HG03280 (cell line): Measurements from ENCODE around the gene NABP2.
A peak's percentile ranks its signal among the peaks of the same experiment; 100 is the strongest.
"Not testable (repeated sequence)": the region's sequence is repeated elsewhere in the genome, so short reads cannot be mapped to it uniquely, and the experiment has no call there.

Experiments used
- ATAC-seq: cut with Tn5 transposase; IDR thresholded peaks from one replicate; pipeline ENCODE4 v1.9.1; 2021; ENCODE audit warnings: mild to moderate bottlenecking, moderate library complexity; ENCODE audit not compliant: unreplicated experiment

NABP2 gene

GRCh38 chr12:56224102-56224701, at the start of gene NABP2:
NABP2 (plus strand) TSS chr12:56224342; CDS start chr12:56224857, 515 bp downstream.
- peak; percentile 81 for ATAC-seq

GRCh38 chr12:56178347-56178746, 45.8 kb upstream of the NABP2 start:
- no peak for ATAC-seq

DNA sequence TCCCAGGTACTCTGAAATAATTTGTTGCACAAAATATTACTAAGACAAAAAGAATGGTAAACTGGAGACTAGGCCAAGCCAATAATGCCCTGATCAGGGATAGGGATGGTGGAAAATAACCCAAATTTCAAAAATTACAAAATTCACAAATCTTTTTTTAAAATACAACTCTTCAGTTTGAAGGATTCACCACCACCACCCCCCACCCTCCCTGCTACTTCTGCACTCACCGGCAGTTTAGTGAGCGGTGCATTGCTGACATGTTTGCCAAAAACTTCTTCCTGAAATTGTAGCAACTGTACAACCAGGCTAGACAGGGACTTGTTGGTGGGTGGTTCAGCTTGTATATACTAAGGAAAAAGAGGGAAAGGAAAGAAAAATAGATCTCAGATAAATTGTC, 37.2 kb upstream of the NABP2 start:
- ATAC-seq = no peak

GRCh38 chr12:56188131-56188777, 35.9 kb upstream of the NABP2 start:
- no peak for ATAC-seq

GRCh38 chr12:56188778-56189098, 35.4 kb upstream of the NABP2 start:
- ATAC-seq = no peak

GRCh38 chr12:56189099-56189917, 34.8 kb upstream of the NABP2 start, which contains the start of gene SMARCC2:
SMARCC2 (minus strand) TSS chr12:56189483; CDS start chr12:56189461, 22 bp downstream.
- ATAC-seq = peak; percentile 86

DNA sequence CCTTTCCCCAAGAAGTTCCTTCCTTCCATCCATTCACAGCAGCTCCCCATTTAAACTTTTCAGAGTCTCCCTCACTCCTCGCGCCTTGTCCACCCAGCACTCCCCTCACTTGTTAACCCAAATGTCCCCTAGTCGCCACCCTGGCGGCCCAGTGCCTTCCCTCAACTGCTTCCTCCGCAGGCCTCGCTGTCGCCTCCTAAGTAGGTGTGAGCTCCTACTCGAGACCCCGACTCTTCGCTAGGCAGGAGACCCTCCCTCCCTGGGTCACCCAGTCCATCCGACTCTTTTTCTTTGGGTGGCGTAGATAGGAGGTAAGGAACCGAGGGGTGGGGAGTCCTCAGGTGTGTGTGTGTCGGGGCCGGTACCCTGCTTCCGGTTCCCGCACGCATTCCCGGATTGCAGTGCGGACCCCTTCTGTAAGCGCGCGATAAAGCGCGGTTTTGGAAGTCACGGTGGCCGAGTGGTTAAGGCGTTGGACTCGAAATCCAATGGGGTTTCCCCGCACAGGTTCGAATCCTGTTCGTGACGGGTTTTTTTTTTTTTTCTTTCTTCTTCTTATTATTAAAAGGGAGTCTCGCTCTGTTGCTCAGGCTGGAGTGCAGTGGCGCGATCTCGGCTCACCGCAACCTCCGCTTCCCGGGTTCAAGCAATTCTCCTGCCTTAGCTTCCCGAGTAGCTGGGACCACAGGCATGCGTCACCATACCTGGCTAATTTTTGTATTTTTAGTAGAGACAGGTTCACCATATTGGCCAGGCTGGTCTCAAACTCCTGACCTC, 34.0 kb upstream of the NABP2 start:
- ATAC-seq = peak; percentile 33

- ATAC-seq = no peak
Observed at GRCh38 chr12:56190695-56191155, 33.4 kb upstream of the NABP2 start.

DNA sequence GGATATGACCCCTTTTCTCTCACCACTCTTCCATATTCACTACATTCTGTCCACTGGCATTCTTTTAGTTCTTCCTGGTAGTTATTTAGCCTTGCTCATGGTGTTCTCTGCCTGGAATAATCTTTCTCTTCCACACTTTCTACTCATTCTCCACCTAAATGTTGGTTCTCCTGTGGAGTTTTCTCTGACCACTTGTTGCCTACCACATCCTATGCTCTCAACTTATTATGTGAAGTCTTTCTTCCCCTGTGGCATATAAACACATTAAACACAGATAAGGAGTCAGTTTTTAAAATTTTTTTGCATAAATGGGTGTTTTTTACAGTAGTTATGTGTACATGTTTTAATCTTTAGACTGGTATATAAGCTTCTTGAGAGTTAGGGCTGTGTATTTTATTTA, 31.6 kb upstream of the NABP2 start:
- ATAC-seq = no peak

DNA sequence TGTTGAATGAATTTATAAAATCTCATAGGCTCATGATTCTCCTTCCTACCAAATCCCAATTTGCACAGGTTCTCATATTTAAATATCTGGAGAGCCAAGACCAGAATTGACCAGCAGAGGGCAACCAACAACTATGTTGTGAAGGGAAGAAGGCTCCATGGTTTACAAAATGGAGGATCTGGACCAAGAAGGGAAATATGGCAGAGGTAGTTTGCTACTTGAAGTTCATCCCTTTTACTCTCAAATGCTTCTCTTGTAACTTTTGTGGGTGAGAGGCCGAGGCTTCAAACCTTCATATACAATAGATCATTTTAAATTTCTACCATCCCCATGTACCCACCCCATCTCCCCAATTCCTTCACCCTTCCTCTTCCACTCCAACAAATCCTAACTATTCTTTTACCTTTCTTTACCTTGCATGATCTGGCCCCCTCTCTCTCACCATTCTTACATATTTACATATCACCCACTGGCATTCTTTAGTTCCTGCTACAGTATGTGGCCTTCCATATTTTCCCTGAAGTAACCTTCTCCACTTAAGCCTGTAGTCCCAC, 31.0 kb upstream of the NABP2 start:
- ATAC-seq = no peak

GRCh38 chr12:56196818-56197550, 27.2 kb upstream of the NABP2 start:
- ATAC-seq = not testable (repeated sequence)

GRCh38 chr12:56197921-56198635, 26.1 kb upstream of the NABP2 start:
- no peak for ATAC-seq

- no peak for ATAC-seq
Observed at GRCh38 chr12:56198836-56199235, 25.3 kb upstream of the NABP2 start.

- no peak for ATAC-seq
Observed at GRCh38 chr12:56202366-56202765, 21.8 kb upstream of the NABP2 start.

- ATAC-seq = no peak
Observed at GRCh38 chr12:56202838-56203237, 21.3 kb upstream of the NABP2 start.

DNA sequence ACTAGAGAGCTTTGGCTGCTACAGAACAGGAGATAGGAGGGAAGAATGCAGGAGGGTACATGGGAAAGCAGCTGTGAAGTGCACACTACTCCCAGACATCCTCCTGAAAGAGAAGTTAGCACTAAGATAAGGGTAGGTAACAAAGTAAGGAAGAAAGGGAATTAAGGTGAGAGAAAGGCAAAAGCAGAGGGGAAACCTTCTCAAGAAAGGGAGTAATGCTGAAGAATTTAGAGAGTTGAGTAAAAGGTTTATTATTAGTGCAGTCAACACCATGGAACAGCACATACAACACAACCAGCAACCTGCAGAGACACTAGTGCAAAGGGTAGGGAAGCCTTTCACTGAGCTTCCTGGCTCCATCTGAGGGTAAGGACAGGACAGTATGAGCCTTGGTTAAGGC, 19.9 kb upstream of the NABP2 start:
- no peak for ATAC-seq

GRCh38 chr12:56205445-56205844, 18.7 kb upstream of the NABP2 start:
- ATAC-seq = no peak

DNA sequence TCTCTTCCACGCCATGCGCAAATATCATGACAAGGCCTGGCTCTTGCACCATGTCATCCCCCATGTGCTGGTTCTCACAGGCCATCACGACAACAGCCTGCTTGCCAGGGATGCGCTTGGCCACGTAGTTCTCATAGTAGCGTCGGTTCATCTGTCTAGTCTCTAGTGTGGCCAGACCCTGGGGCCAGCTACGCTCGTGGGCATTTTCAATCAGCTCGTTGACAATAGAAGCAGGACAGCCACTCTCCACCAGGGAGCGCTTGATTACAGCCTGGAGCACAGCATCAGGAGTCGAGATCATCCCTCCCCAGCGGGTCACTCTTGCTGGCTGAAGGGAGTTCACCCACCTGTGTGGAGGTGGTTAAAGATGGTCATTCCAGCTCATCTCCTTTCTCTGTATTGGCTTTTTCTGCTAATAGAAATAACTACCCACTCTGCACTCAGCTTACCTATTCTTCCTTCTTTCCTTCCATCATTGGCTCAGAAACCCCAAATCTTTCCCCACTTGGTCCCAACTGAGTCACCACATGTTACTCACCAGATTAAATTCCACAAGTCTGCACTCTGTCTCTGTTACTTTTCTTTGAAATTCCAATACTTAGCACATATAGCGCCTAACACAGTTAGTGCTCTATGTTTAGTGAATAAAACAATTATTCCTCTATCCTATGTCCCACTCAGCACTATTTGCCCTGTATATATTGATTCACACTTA, 17.5 kb upstream of the NABP2 start:
- no peak for ATAC-seq

DNA sequence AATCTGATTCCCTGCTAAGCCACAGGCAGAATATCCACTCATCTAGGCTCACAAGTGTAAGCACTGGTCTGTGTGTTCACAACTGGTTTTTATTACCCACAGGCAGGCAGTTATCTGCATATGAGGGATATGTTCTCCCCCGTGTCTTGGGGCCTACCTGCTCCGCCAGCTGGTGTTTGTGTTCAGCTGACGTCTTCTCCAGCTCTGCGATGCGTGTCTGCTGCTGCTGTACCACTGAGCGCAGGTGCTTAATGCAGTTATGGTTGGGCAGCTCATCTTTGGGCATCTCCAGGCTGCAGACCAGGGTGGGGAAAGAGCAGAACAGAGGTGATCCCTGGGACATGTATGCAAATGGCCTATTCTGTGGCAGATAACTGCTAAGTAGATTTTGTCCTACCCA, 16.1 kb upstream of the NABP2 start:
- no peak for ATAC-seq
